IMR-90 (cell line): ENCODE data around the gene GZMB. TPM values are rescaled to one million over a fixed set of nuclear protein-coding genes. Genes with fewer than 3 reads are reported as not detected.

Experiments
- ATAC-seq: fragments of 200-7000 bp; cut with Tn5 transposase; 2 replicates; pipeline ENCODE4 v1.9.1; 2020; ENCODE audit warnings: low read depth, mild to moderate bottlenecking, moderate library complexity
- BruUV-seq: library from RNA; stranded (reverse); fragments of 400-500 nt; replicated peaks from 2 replicates; lab custom pipeline; 2021; lab: Mats Ljungman, UMichigan
- CTCF ChIA-PET: fragments of 300-600 bp; formaldehyde crosslinking; extraction: SDS; loops from one replicate; lab custom pipeline; 2021; ENCODE audit warnings: antibody characterized with exemption; lab: Yijun Ruan, JAX
- POLR2A ChIA-PET: fragments of 300-600 bp; sonication (Branson Sonifier 250); formaldehyde crosslinking; loops from one replicate; lab custom pipeline; 2022; ENCODE audit warnings: antibody characterized with exemption; ENCODE audit not compliant: unreplicated experiment; lab: Charles Lee
- DNase-seq: peaks from one replicate; pipeline ENCODE4 v3.0.0; 2013
- H2AFZ ChIP-seq: replicated peaks from 2 replicates; pipeline ENCODE3; 2013; ENCODE audit warnings: low read length, mild to moderate bottlenecking; ENCODE audit not compliant: poor library complexity
- H2AK5ac ChIP-seq: 2 replicates; pipeline ENCODE4 v1.6.1; 2013; ENCODE audit warnings: low read depth, low read length, inconsistent platforms
- H2AK9ac ChIP-seq: replicated peaks from 2 replicates; pipeline ENCODE3; 2013; ENCODE audit warnings: mild to moderate bottlenecking, low read depth, low read length, moderate library complexity; ENCODE audit not compliant: poor library complexity
- H2BK120ac ChIP-seq: 2 replicates; pipeline ENCODE4 v1.6.1; 2013; ENCODE audit warnings: low read depth, low read length, inconsistent platforms
- H2BK15ac ChIP-seq: 3 replicates; pipeline ENCODE4 v1.6.1; 2013; ENCODE audit warnings: low read depth, low read length, inconsistent platforms
- H2BK20ac ChIP-seq: 2 replicates; pipeline ENCODE4 v1.6.1; 2013; ENCODE audit warnings: low read depth, mild to moderate bottlenecking, inconsistent platforms, low read length, moderate library complexity
- H2BK5ac ChIP-seq: 2 replicates; pipeline ENCODE4 v1.6.1; 2013; ENCODE audit warnings: mild to moderate bottlenecking, low read depth, low read length, inconsistent platforms; ENCODE audit not compliant: poor library complexity, severe bottlenecking
- H3K14ac ChIP-seq: replicated peaks from 2 replicates; pipeline ENCODE4 v1.6.1; 2013; ENCODE audit warnings: low read depth, low read length, inconsistent platforms
- H3K18ac ChIP-seq: 2 replicates; pipeline ENCODE4 v1.6.1; 2013; ENCODE audit warnings: low read depth, low read length, control low read depth
- H3K23ac ChIP-seq: 2 replicates; pipeline ENCODE4 v1.6.1; 2013; ENCODE audit warnings: low read depth, low read length, inconsistent platforms
- H3K27ac ChIP-seq: 2 replicates; pipeline ENCODE4 v1.5.1; 2013; ENCODE audit warnings: mild to moderate bottlenecking, control low read depth, low read length; ENCODE audit not compliant: insufficient read depth
- H3K27me3 ChIP-seq: 2 replicates; pipeline ENCODE4 v1.6.1; 2013; ENCODE audit warnings: low read length; ENCODE audit not compliant: control insufficient read depth, insufficient read depth
- H3K36me3 ChIP-seq: 2 replicates; pipeline ENCODE4 v1.6.1; 2013; ENCODE audit warnings: low read length, mixed read lengths; ENCODE audit not compliant: control insufficient read depth, insufficient read depth
- H3K4ac ChIP-seq: 2 replicates; pipeline ENCODE4 v1.6.1; 2013; ENCODE audit warnings: low read depth, low read length, inconsistent platforms
- H3K4me1 ChIP-seq: 2 replicates; pipeline ENCODE4 v1.6.1; 2013; ENCODE audit warnings: low read length, mixed read lengths; ENCODE audit not compliant: control insufficient read depth, insufficient read depth
- H3K4me2 ChIP-seq: 2 replicates; pipeline ENCODE4 v1.6.1; 2013; ENCODE audit warnings: low read depth, mild to moderate bottlenecking, control low read depth, low read length, moderate library complexity
- H3K4me3 ChIP-seq: 2 replicates; pipeline ENCODE4 v1.5.1; 2013; ENCODE audit warnings: low read depth, mild to moderate bottlenecking, control low read depth, low read length, moderate library complexity; ENCODE audit not compliant: insufficient read depth
- H3K56ac ChIP-seq: 2 replicates; pipeline ENCODE4 v1.6.1; 2013; ENCODE audit warnings: low read length, inconsistent platforms; ENCODE audit not compliant: insufficient read depth; ENCODE audit errors: extremely low read depth
- H3K79me1 ChIP-seq, 2 experiments: 2 replicates each; pipeline ENCODE4 v1.6.1; 2013; ENCODE audit warnings: low read length in 2 of 2, inconsistent platforms in 1 of 2, low read depth in 1 of 2
- H3K9ac ChIP-seq: 2 replicates; pipeline ENCODE4 v1.6.1; 2013; ENCODE audit warnings: low read depth, low read length, control low read depth
- H3K9me1 ChIP-seq: 2 replicates; pipeline ENCODE4 v1.6.1; 2013; ENCODE audit warnings: low read length, inconsistent platforms; ENCODE audit not compliant: insufficient read depth
- H3K9me3 ChIP-seq: 2 replicates; pipeline ENCODE4 v1.6.1; 2013; ENCODE audit warnings: low read length; ENCODE audit not compliant: control insufficient read depth, insufficient read depth
- H4K20me1 ChIP-seq: 2 replicates; pipeline ENCODE4 v1.6.1; 2013; ENCODE audit warnings: low read length, inconsistent platforms; ENCODE audit not compliant: insufficient read depth
- H4K5ac ChIP-seq: 2 replicates; pipeline ENCODE4 v1.6.1; 2013; ENCODE audit warnings: mild to moderate bottlenecking, low read depth, low read length, control low read depth
- H4K8ac ChIP-seq, 2 experiments: 2 replicates each; pipeline ENCODE4 v1.6.1; 2013; ENCODE audit warnings: low read depth in 2 of 2, low read length in 2 of 2, control low read depth in 1 of 2, inconsistent platforms in 1 of 2
- H4K91ac ChIP-seq: 2 replicates; pipeline ENCODE4 v1.6.1; 2013; ENCODE audit warnings: low read depth, low read length, inconsistent platforms; ENCODE audit not compliant: insufficient read depth
- BHLHE40 ChIP-seq: fragments of 150-350 bp; IDR thresholded peaks from 2 replicates; pipeline ENCODE4 v1.6.1; 2016; ENCODE audit warnings: mild to moderate bottlenecking, low read depth, low read length
- CHD1 ChIP-seq: IDR thresholded peaks from 2 replicates; pipeline ENCODE4 v1.6.1; 2012; ENCODE audit warnings: low read depth, low read length, improper control_type of control experiment
- MAFK ChIP-seq: IDR thresholded peaks from 2 replicates; pipeline ENCODE4 v1.6.1; 2012; ENCODE audit warnings: low read depth, low read length, improper control_type of control experiment
- MXI1 ChIP-seq: IDR thresholded peaks from 2 replicates; pipeline ENCODE4 v1.6.1; 2012; ENCODE audit warnings: low read depth, mild to moderate bottlenecking, low read length, moderate library complexity, borderline replicate concordance
- POLR2A ChIP-seq: IDR thresholded peaks from 2 replicates; pipeline ENCODE4 v1.6.1; 2012; ENCODE audit warnings: mild to moderate bottlenecking, low read depth, low read length
- RCOR1 ChIP-seq: IDR thresholded peaks from 2 replicates; pipeline ENCODE4 v1.6.1; 2012; ENCODE audit warnings: mild to moderate bottlenecking, low read length, improper control_type of control experiment; ENCODE audit not compliant: insufficient replicate concordance
- WGBS, 2 experiments: methylation state at CpG; one replicate each; pipeline versions ENCODE4 v1.1.5 to v1.1.7; 2013; ENCODE audit warnings: missing lambda C conversion rate in 2 of 2; ENCODE audit not compliant: insufficient read length in 1 of 2; ENCODE audit errors: extremely low coverage in 2 of 2; 5-methylcytosine and 5-hydroxymethylcytosine counted together
- dilution Hi-C: fragments of 300-500 bp; cut with HindIII; formaldehyde crosslinking; loops from one replicate; pipeline ENCODE4 v1.14.3; 2018; ENCODE audit warnings: low sequenced_read_pairs; ENCODE audit not compliant: unreplicated experiment
- in situ Hi-C: fragments of 300-500 bp; cut with MboI; formaldehyde crosslinking; loops from 3 replicates; pipeline ENCODE4 v1.14.3; 2019; ENCODE audit warnings: low sequenced_read_pairs, inconsistent platforms, mixed read lengths
- intact Hi-C: fragments of 100-400 bp; cut with micrococcal nuclease; formaldehyde crosslinking; loops from 2 replicates; pipeline ENCODE4 v1.10.0; 2022
- polyA plus RNA-seq, 3 experiments: library from polyadenylated mRNA; depleted of rRNA; stranded (reverse); fragments of >200 nt; gene quantifications; 2 replicates each; pipeline ENCODE4 v1.2.3, GENCODE V29; 2012; ENCODE audit warnings: low replicate concordance in 1 of 3
- total RNA-seq: library from RNA; depleted of rRNA; stranded (reverse); fragments of >200 nt; gene quantifications from 2 replicates; pipeline ENCODE4 v1.2.3, GENCODE V29; 2012
- TF ChIP-seq, protein P1 (sequence below): fragments of 150-350 bp; IDR thresholded peaks from 2 replicates; pipeline ENCODE4 v1.6.1; 2016; ENCODE audit warnings: low read depth, mild to moderate bottlenecking, low read length, moderate library complexity, borderline replicate concordance
- TF ChIP-seq, protein P2 (sequence below): conservative IDR thresholded peaks from 2 replicates; pipeline ENCODE4 v1.5.1; 2012; ENCODE audit warnings: mild to moderate bottlenecking, low read depth, low read length, improper control_type of control experiment

The GZMB gene
- total and polyA plus RNA-seq, 2 of the 4 experiments (the other 2 are of a cell fraction), result not detected

DNA sequence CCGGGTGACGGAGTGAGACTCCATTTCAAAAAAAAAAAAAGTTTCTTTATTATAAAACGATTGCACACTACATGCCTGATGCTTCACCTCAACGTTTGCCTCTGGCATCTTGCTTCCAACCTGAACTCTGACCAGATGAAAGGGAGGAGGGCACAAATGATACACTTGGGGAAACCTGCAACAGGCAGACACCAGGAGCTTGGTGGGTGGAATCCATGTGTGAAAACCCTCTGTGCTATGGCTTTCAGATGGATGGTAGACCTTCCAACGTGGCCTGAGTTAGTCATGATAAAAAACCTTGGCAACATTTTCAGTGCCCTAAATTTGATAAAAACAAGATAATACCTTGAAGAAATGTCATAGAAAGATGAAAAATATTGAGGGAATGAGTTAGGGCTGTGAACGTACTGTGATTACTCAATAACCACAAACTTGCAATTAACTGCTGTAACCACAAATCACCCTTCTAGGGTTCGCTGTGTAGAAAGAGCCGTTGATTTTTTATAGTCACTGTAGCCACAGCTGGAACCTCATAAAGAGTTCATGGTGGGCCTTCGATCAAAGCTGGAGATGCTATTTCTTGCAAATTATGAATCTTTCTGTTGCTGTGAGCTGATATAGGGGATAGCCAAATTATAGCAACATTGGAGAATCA, 26.1 kb upstream of the GZMB start:
- H2BK5ac ChIP-seq, result no peak overlapping the region
- H3K9me3 ChIP-seq, result no peaks in the 10 kb centered on the region
- TF ChIP-seq CHD1, result no peak
- no peak for TF ChIP-seq MXI1
- TF ChIP-seq BHLHE40, result no peak
- no peak for TF ChIP-seq MAFK
- TF ChIP-seq, protein P1, sequence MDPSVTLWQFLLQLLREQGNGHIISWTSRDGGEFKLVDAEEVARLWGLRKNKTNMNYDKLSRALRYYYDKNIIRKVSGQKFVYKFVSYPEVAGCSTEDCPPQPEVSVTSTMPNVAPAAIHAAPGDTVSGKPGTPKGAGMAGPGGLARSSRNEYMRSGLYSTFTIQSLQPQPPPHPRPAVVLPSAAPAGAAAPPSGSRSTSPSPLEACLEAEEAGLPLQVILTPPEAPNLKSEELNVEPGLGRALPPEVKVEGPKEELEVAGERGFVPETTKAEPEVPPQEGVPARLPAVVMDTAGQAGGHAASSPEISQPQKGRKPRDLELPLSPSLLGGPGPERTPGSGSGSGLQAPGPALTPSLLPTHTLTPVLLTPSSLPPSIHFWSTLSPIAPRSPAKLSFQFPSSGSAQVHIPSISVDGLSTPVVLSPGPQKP, result no peak
- TF ChIP-seq, protein P2, sequence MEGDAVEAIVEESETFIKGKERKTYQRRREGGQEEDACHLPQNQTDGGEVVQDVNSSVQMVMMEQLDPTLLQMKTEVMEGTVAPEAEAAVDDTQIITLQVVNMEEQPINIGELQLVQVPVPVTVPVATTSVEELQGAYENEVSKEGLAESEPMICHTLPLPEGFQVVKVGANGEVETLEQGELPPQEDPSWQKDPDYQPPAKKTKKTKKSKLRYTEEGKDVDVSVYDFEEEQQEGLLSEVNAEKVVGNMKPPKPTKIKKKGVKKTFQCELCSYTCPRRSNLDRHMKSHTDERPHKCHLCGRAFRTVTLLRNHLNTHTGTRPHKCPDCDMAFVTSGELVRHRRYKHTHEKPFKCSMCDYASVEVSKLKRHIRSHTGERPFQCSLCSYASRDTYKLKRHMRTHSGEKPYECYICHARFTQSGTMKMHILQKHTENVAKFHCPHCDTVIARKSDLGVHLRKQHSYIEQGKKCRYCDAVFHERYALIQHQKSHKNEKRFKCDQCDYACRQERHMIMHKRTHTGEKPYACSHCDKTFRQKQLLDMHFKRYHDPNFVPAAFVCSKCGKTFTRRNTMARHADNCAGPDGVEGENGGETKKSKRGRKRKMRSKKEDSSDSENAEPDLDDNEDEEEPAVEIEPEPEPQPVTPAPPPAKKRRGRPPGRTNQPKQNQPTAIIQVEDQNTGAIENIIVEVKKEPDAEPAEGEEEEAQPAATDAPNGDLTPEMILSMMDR, result no peak
- TF ChIP-seq RCOR1, result no peak
- no peak for TF ChIP-seq POLR2A
- H2AFZ ChIP-seq, result no peak overlapping the region
- H3K18ac ChIP-seq, result no peak overlapping the region
- H3K4me3 ChIP-seq, result no peak overlapping the region
- no peak overlapping the region for H2AK9ac ChIP-seq
- ChIA-PET POLR2A (no interaction called here), CTCF (interaction anchor here (1.6 kb wide), 1 partner anchor 10 kb away, joined by 4 read pairs; no protein-coding TSS in a partner anchor)
- H3K36me3 ChIP-seq, result no peaks in the 10 kb centered on the region
- H2AK5ac ChIP-seq, result no peak overlapping the region
- no peak overlapping the region for H2BK20ac ChIP-seq
- no peak overlapping the region for H3K56ac ChIP-seq
- no peak overlapping the region for H3K14ac ChIP-seq
- no peak overlapping the region for H3K9ac ChIP-seq
- in situ Hi-C loops, result no loop called here
- WGBS, 2 experiments, result 0% methylated on average over 1 of the region's 9 CpGs; no CpG with 5 or more reads in 1 of the 2 experiments
- H3K27ac ChIP-seq, result no peak overlapping the region
- H3K9me1 ChIP-seq, result no peaks in the 10 kb centered on the region
- ATAC-seq (no peak), DNase-seq (no peak)
- no peak overlapping the region for H2BK15ac ChIP-seq
- no peaks in the 10 kb centered on the region for H3K79me1 ChIP-seq
- no peak overlapping the region for H4K8ac ChIP-seq
- no TSS peak for BruUV-seq
- no peaks in the 10 kb centered on the region for H3K27me3 ChIP-seq
- no peak overlapping the region for H3K4me2 ChIP-seq
- no peak overlapping the region for H4K5ac ChIP-seq
- H4K20me1 ChIP-seq, result no peaks in the 10 kb centered on the region
- no peak overlapping the region for H3K4ac ChIP-seq
- dilution Hi-C loops, result no loop called here
- no peak overlapping the region for H4K91ac ChIP-seq
- H3K23ac ChIP-seq, result no peak overlapping the region
- no peaks in the 10 kb centered on the region for H3K4me1 ChIP-seq
- intact Hi-C loops, result no loop called here
- no peak overlapping the region for H2BK120ac ChIP-seq
